Heart right ventricle (tissue), 16 donors: ENCODE measurements around the gene GFER. TPM values are rescaled to one million over a fixed set of nuclear protein-coding genes. Genes with fewer than 3 reads are reported as not detected.

Experiments
- ATAC-seq, 8 donors: fragments of 200-7000 bp; cut with Tn5 transposase; one replicate each; pipeline ENCODE4 v1.9.1; 2020; ENCODE audit warnings: mild to moderate bottlenecking in 8 of 8, moderate library complexity in 8 of 8, moderate number of reproducible peaks in 1 of 8
- DNase-seq, 2 donors: peaks; one replicate each; pipeline ENCODE4 v3.0.0-alpha.2; 2020
- H3K27ac ChIP-seq, 10 donors: fragments of 200-600 bp; sonication (generic) in 2 of 10; one replicate each; pipeline versions ENCODE4 v1.5.0 to v1.8.0; 2020 to 2022; ENCODE audit warnings: mild to moderate bottlenecking in 3 of 10
- H3K27me3 ChIP-seq, 7 donors: fragments of 200-600 bp; one replicate each; pipeline ENCODE4 v1.8.0; 2021 to 2022; ENCODE audit warnings: mild to moderate bottlenecking in 2 of 7
- H3K36me3 ChIP-seq, 9 donors: fragments of 200-600 bp; sonication (generic) in 1 of 9; one replicate each; pipeline versions ENCODE4 v1.5.0 to v1.8.0; 2020 to 2022; ENCODE audit warnings: mild to moderate bottlenecking in 2 of 9
- H3K4me1 ChIP-seq, 9 donors: fragments of 200-600 bp; sonication (generic) in 1 of 9; one replicate each; pipeline versions ENCODE4 v1.5.0 to v1.8.0; 2020 to 2022; ENCODE audit warnings: mild to moderate bottlenecking in 4 of 9
- H3K4me3 ChIP-seq, 10 donors: fragments of 200-600 bp; sonication (generic) in 2 of 10; one replicate each; pipeline versions ENCODE4 v1.5.0 to v1.8.0; 2020 to 2022; ENCODE audit warnings: mild to moderate bottlenecking in 7 of 10, moderate library complexity in 2 of 10
- H3K9me3 ChIP-seq, 11 donors: fragments of 200-600 bp in 10 of 11; sonication (generic) in 2 of 11; one replicate each; pipeline versions ENCODE4 v1.5.0 to v1.8.0; 2013 to 2022; ENCODE audit warnings: mild to moderate bottlenecking in 2 of 11, control low read depth in 1 of 11, moderate library complexity in 1 of 11
- CTCF ChIP-seq, 9 donors: fragments of 200-600 bp; sonication (generic) in 2 of 9; IDR thresholded peaks; one replicate each; pipeline versions ENCODE4 v1.5.0 to v1.8.0; 2021 to 2022; ENCODE audit warnings: antibody characterized with exemption in 9 of 9, mild to moderate bottlenecking in 5 of 9, moderate library complexity in 1 of 9
- WGBS, 2 donors: extraction: QIAGEN DNeasy Blood & Tissue Kit; methylation state at CpG; one replicate each; pipeline ENCODE4 v1.1.7; 2013; ENCODE audit warnings: inconsistent platforms in 1 of 2; 5-methylcytosine and 5-hydroxymethylcytosine counted together
- intact Hi-C, 10 donors: fragments of 100-400 bp; cut with DNase I; formaldehyde crosslinking; loops; one replicate each; pipeline versions ENCODE4 v1.11.1 to v1.14.2; 2022
- polyA plus RNA-seq, 2 donors: library from polyadenylated mRNA; stranded (reverse); fragments of 200-250 nt; gene quantifications; one replicate each; pipeline ENCODE4 v1.2.3, GENCODE V29; 2013
- total RNA-seq, 10 donors: library from RNA; stranded (reverse); fragmentation: NEBNext Ultra II Directional in 3 of 10; extraction: Animal tissue kit (Norgen Biotek cat#: 25700) in 3 of 10; gene quantifications; one replicate each; pipeline versions ENCODE4 v1.2.1 to v1.2.4, GENCODE V29; 2021 to 2023
- donor health status: Arrhythmogenic right ventricular cardiomyopathy.
- donor health status: ischemic (EF 13 %, LVEDD 7.1; RV severe dilation, severe dysfunction).
- donor health status: healthy with polysubstance abuse.
- donor health status: DM: no; HTN: yes; CAD: no.
- donor health status: DM: no; HTN: no; CAD: no.
- donor health status: ischemic (EF 25% LVEDD 6.9; RV normal size, moderate dysfunction).
- donor health status: ischemic (EF 25% LVEDD 5.7; RV mildly dilated, moderate dysfunction).
- donor health status: healthy.
- donor health status: DM: yes; HTN: yes; CAD: no.
- donor health status: Ischemic cardiomyopathy.
- donor health status: ischemic (EF 35%, LVEDD 5.7; RV mildly dilated, moderate dysfunction).
- donor health status: nonischemic (EF 11% LVEDD 7.7; RV severe dilation, severe dysfunction).
- donor health status: DM: yes; HTN: yes; CAD: no.
- donor health status: PGD.
- donor health status: ischemic (EF 29% LVEDD 5.4; RV normal size, mild dysfunction).
- donor health status: nonischemic (EF 23%, LVEDD 6.1; RV moderate dilation, normal function).

The GFER gene
- total and polyA plus RNA-seq, 12 donors = 14.7 to 65.6 (median 24.8) TPM

DNA sequence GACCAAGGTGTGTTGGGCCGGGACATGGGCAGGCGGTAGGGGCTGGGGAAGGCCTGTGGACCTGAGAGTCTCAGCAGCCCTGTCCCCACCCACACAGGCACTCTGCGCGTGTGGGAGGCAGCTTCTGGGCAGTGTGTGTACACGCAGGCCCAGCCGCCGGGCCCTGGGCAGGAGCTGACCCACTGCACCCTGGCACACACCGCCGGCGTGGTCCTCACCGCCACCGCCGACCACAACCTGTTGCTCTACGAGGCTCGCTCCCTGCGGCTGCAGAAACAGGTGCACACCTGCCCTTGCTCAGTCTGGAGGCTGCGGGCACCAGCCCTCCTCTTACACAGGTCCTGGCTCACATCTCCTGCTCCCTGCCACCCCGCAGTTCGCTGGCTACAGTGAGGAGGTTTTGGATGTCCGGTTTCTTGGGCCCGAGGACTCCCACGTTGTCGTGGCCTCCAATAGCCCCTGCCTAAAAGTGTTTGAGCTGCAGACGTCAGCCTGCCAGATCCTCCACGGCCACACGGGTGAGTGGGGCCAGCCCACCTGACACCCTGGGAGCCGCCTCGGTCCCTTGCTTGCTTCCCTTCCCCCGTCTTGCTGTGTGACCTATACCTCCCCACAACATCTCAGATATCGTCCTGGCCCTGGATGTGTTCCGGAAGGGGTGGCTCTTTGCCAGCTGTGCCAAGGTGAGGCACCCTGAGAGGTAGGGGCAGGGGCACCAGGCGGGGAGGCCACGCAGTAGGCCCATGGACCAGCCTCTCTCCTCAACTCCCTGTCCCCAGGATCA is 8.4 kb upstream of the GFER start:
- Histone ChIP-seq H3K36me3 (peaks cover 12 to 55% (median 46%) of the 10 kb centered on the region in 9 donors), H3K4me1 (peaks cover 12 to 48% (median 31%) of the 10 kb centered on the region in 9 donors), H3K4me3 (no peak overlapping the region), H3K27me3 (peaks cover 11 to 58% (median 47%) of the 10 kb centered on the region in 7 donors), H3K27ac (no peak overlapping the region), H3K9me3 (no peaks in the 10 kb centered on the region)
- intact Hi-C loops = no loop called here
- WGBS, 2 donors = 95% methylated on average over 33 of the region's 33 CpGs
- ATAC-seq (no peak), DNase-seq (no peak)
- no peak for TF ChIP-seq CTCF (IDR thresholded peaks at IDR 0.05)

DNA sequence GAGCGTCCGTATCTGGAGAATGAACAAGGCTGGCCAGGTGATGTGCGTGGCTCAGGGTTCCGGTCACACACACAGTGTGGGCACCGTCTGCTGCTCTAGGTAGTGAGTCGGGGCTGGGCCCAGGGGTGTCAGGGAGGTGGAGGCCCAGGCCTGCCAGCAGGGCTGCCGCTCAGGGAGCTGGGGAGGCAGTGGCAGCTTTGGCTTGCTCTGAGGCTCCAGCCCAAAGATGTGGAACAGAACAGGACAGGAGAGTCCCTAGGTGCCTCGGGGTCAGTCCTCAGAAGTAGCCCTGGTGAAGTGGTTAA is 7.8 kb upstream of the GFER start:
- WGBS, 2 donors = 97 to 98% methylated on average over 8 of the region's 8 CpGs
- no peaks in the 10 kb centered on the region for H3K9me3 ChIP-seq
- H3K27me3 ChIP-seq = peaks cover 17 to 63% (median 53%) of the 10 kb centered on the region in 7 donors
- H3K27ac ChIP-seq = no peak overlapping the region
- intact Hi-C loops = no loop called here
- DNase-seq = no peak
- no peak overlapping the region for H3K4me3 ChIP-seq
- no peak for TF ChIP-seq CTCF (IDR thresholded peaks at IDR 0.05)
- H3K4me1 ChIP-seq = peaks cover 8 to 43% (median 26%) of the 10 kb centered on the region in 9 donors
- no peak for ATAC-seq
- peaks cover 12 to 55% (median 46%) of the 10 kb centered on the region in 9 donors for H3K36me3 ChIP-seq

DNA sequence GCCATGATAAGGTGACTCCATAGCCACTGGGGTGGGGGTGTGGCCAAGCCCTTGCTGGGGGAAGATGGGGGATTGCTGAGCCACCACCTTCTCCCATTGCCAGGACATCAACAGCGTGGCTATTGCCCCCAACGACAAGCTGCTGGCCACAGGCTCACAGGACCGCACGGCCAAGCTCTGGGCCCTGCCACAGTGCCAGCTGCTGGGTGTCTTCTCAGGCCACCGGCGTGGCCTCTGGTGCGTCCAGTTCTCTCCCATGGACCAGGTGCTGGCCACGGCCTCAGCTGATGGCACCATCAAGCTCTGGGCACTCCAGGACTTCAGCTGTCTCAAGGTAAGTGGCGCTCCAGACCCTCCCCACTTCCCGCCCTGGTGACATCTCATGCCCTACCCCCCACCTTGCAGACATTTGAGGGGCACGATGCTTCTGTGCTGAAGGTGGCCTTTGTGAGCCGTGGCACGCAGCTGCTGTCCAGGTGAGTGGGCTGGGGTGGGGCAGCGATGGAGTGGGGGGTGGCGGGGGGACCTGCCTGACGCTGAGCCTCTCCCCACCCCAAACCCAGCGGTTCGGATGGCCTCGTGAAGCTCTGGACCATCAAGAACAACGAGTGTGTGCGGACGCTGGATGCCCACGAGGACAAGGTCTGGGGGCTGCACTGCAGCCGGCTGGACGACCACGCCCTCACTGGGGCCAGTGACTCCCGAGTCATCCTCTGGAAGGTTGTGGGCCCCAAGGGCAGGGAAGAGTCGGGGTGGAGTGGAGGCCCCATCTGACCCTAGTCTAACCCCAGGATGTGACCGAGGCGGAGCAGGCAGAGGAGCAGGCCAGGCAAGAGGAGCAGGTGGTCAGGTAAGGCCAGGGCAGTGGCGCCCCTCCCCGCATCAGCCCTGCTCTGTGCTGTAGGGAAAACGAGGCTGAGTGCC is 6.8 kb upstream of the GFER start:
- Histone ChIP-seq H3K9me3 (no peaks in the 10 kb centered on the region), H3K4me1 (peaks cover 8 to 39% (median 24%) of the 10 kb centered on the region in 9 donors), H3K36me3 (peaks cover 12 to 55% (median 46%) of the 10 kb centered on the region in 9 donors), H3K27me3 (peaks cover 18 to 71% (median 63%) of the 10 kb centered on the region in 7 donors), H3K4me3 (no peak overlapping the region), H3K27ac (no peak overlapping the region)
- WGBS, 2 donors = 93 to 94% methylated on average over 33 of the region's 33 CpGs
- DNase-seq = no peak
- no peak for TF ChIP-seq CTCF (IDR thresholded peaks at IDR 0.05)
- intact Hi-C loops = no loop called here
- ATAC-seq = no peak

- H3K9me3 ChIP-seq = no peaks in the 10 kb centered on the region
- peaks cover 18 to 78% (median 64%) of the 10 kb centered on the region in 7 donors for H3K27me3 ChIP-seq
- H3K27ac ChIP-seq = no peak overlapping the region
- ATAC-seq (no peak), DNase-seq (no peak)
- H3K4me1 ChIP-seq = peaks cover 3 to 33% (median 19%) of the 10 kb centered on the region in 9 donors
- 93 to 97% methylated on average over 18 of the region's 18 CpGs for WGBS, 2 donors
- H3K4me3 ChIP-seq = no peak overlapping the region
- no peak for TF ChIP-seq CTCF (IDR thresholded peaks at IDR 0.05)
- intact Hi-C loops = no loop called here
- peaks cover 12 to 55% (median 46%) of the 10 kb centered on the region in 9 donors for H3K36me3 ChIP-seq
These were observed 6.1 kb upstream of the GFER start for GRCh38 chr16:1977875-1978268.
